Endothelial cell (in vitro differentiated cells): ENCODE results near the gene PDZD2. TPM values are rescaled to one million over a fixed set of nuclear protein-coding genes. Genes with fewer than 3 reads are reported as not detected.

Experiments used
- DNase-seq: peaks from one replicate; pipeline ENCODE4 v3.0.0; 2021; ENCODE audit warnings: low spot score
- H3K27ac Mint-ChIP-seq: one replicate; pipeline ENCODE4 v1.8.0; 2021; ENCODE audit warnings: mixed read lengths, inconsistent platforms; ENCODE audit not compliant: unreplicated experiment
- H3K27me3 Mint-ChIP-seq: one replicate; pipeline ENCODE4 v1.8.0; 2021; ENCODE audit warnings: mild to moderate bottlenecking, moderate library complexity, mixed read lengths, inconsistent platforms; ENCODE audit not compliant: unreplicated experiment
- H3K36me3 Mint-ChIP-seq: one replicate; pipeline ENCODE4 v1.8.0; 2021; ENCODE audit warnings: mild to moderate bottlenecking, low read depth, mixed read lengths, inconsistent platforms; ENCODE audit not compliant: unreplicated experiment
- H3K4me1 Mint-ChIP-seq: one replicate; pipeline ENCODE4 v1.8.0; 2021; ENCODE audit warnings: mild to moderate bottlenecking, mixed read lengths, inconsistent platforms; ENCODE audit not compliant: unreplicated experiment
- H3K4me3 Mint-ChIP-seq: one replicate; pipeline ENCODE4 v1.8.0; 2021; ENCODE audit warnings: mild to moderate bottlenecking, mixed read lengths, inconsistent platforms; ENCODE audit not compliant: unreplicated experiment
- H3K9me3 Mint-ChIP-seq: one replicate; pipeline ENCODE4 v1.8.0; 2021; ENCODE audit warnings: mixed read lengths, inconsistent platforms; ENCODE audit not compliant: unreplicated experiment
- CTCF ChIP-seq: fragments of 200-600 bp; sonication (generic); IDR thresholded peaks from one replicate; pipeline ENCODE4 v1.5.0; 2021; ENCODE audit warnings: antibody characterized with exemption; ENCODE audit not compliant: unreplicated experiment
- total RNA-seq: library from RNA; stranded (reverse); fragmentation: NEBNext Ultra II Directional; extraction: Animal tissue kit (Norgen Biotek cat#: 25700); gene quantifications from one replicate; pipeline ENCODE4 v1.2.1, GENCODE V29; 2021; ENCODE audit not compliant: unreplicated experiment

PDZD2 gene
- total RNA-seq, 1 donor from 2014 or later = 71.1 TPM

DNA sequence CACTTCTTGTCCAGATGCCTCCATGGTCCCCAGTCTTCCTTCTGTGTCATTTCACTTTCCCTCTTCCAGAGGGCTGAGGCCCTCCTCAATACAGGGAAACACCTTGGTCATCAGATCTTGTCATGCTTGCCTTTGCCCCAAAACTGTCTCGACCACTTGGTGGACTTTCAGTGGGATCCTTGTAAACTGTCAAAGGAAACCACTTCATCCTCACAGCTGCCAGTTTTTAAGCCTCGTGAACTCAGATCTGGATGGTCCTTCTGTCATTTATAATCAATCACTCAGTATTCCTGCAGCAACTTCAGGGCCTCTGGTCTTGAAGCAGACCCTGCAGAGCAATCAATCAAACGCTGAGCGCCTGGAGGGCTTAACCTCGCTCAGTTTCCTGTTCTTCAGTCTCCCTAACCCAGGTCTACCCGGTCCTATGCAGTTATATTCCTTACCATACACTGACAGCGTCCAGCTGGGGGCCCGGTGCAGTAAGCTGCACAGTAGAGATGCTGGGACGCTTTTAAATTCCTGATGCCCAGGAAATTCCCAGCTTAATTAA, 460.6 kb downstream of the PDZD2 start:
- no peak for DNase-seq
- TF ChIP-seq CTCF = no peak
- peak overlapping the region; percentile 99 for H3K27ac Mint-ChIP-seq
- peaks cover 62% of the 10 kb centered on the region for H3K4me1 Mint-ChIP-seq
- H3K9me3 Mint-ChIP-seq = no peaks in the 10 kb centered on the region
- peaks cover 66% of the 10 kb centered on the region for H3K36me3 Mint-ChIP-seq
- H3K27me3 Mint-ChIP-seq = peaks cover 32% of the 10 kb centered on the region
- H3K4me3 Mint-ChIP-seq = peak overlapping the region; percentile 81

DNA sequence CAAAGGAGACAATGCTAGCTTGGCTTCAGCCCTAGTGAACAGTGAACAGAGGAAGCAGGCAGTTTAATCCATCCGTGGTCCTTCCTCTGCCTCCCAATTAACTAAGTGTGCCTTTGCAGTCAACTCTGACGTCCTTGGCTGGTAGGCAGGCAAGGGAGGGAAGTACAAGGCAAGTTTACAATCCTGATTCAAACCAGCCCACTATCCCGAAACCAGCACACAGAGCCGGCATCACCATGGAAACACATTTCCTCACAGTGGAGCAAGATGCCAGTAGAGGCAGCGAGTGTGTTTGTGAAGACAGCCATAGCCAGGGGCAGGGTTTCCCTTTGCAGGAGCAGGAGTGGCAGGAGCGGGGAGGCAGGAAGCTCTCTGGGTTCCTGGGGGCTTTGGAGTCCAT, 461.3 kb downstream of the PDZD2 start:
- peaks cover 65% of the 10 kb centered on the region for H3K36me3 Mint-ChIP-seq
- DNase-seq = peak; percentile 33
- H3K27me3 Mint-ChIP-seq = peaks cover 27% of the 10 kb centered on the region
- no peak for TF ChIP-seq CTCF
- peak overlapping the region; percentile 99 for H3K27ac Mint-ChIP-seq
- peaks cover 57% of the 10 kb centered on the region for H3K4me1 Mint-ChIP-seq
- peak overlapping the region; percentile 69 for H3K4me3 Mint-ChIP-seq
- H3K9me3 Mint-ChIP-seq = no peaks in the 10 kb centered on the region

DNA sequence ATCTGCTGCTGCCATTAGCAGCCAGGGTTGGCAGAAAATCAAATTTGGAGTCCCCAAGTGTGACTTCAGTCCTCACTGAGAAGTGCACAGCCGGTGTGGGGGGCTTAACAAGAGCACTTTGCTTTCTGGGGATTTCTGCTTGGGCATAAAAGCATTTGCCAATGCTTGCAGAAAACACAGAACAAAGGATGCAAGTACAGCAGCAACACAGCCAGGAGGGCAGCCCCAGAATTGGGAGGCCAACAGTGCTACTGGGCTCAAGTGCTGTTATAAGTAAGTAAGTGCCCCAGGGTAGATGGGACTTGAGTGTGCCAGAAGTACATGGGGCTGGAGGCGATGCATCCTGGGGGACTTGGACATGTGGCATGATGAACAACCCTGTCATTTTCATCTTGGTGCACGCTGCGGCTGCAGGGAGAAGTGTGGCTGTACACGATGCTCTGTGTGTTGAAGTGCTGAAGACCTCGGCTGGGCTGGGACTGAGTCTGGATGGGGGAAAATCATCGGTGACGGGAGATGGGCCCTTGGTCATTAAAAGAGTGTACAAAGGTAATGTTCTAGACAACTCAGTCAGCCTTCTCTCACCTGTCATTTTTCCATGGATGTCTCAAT, 461.9 kb downstream of the PDZD2 start:
- Mint-ChIP-seq H3K27ac (peak overlapping the region; percentile 99), H3K4me3 (peak overlapping the region; percentile 24), H3K4me1 (peaks cover 54% of the 10 kb centered on the region), H3K27me3 (peaks cover 26% of the 10 kb centered on the region), H3K36me3 (peaks cover 67% of the 10 kb centered on the region), H3K9me3 (no peaks in the 10 kb centered on the region)
- TF ChIP-seq CTCF = no peak
- no peak for DNase-seq

DNA sequence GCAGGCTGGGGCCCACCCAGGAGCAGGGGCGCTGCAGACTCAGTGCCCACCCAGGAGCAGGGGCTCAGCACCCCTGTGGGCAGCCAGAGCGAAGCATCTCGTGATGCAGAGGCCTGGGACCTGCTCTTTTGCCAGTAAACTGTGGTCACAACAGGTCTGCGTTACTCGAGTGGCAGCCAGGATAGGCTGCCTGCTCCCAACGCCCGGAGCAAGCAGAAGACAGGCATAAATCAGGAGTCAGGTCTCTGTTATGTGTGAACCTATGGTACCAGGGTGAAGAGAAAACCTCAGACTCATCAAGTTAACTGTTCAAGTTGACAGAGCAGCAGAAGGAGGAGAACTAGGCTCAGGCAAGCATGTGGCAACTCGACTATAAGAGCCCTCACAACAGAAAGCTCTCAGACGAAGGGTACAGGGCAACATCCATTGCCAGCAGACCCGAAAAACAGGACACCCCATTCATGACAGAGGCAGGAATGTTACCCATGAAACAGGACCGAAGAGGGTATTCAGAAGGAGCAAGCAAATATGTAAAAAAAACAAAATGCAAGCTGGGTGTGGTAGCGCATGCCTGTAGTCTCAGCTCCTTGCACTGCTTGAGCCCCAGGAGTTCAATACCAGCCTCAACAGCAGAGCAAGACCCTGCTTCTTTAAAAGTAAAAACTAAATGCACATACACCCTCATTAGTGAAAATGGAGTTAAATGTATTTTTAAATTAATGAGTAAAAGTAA, 463.5 kb downstream of the PDZD2 start:
- TF ChIP-seq CTCF = no peak
- Mint-ChIP-seq H3K27me3 (peaks cover 24% of the 10 kb centered on the region), H3K4me1 (peaks cover 45% of the 10 kb centered on the region), H3K9me3 (no peaks in the 10 kb centered on the region), H3K4me3 (peak overlapping the region; percentile 60), H3K27ac (peak overlapping the region; percentile 86), H3K36me3 (peaks cover 68% of the 10 kb centered on the region)
- no peak for DNase-seq

DNA sequence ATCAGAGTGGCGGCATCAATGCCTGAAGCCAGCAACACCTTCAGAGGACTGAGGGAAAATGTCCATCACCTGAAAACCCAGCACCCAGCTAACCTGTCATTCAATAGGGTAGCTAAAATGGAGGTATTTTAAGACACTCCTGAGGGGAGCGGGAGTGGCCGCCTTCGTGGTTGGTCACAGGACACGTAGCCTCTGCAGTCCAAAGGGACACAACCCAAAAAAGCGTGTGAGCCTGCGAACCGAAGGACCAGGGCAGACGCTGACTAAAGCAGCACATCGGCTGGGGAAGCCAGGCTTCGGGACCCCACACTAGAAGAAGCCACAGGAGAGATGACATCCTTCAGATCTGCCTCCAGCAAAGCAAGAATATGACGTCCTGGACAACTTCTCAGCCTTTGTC, 464.6 kb downstream of the PDZD2 start:
- no peak for DNase-seq
- Mint-ChIP-seq H3K27ac (peak overlapping the region; percentile 39), H3K36me3 (peaks cover 66% of the 10 kb centered on the region), H3K4me3 (peak overlapping the region; percentile 37), H3K4me1 (peaks cover 36% of the 10 kb centered on the region), H3K9me3 (no peaks in the 10 kb centered on the region), H3K27me3 (peaks cover 21% of the 10 kb centered on the region)
- no peak for TF ChIP-seq CTCF
